ENCODE results near the gene HABP2.

HABP2 gene

DNA sequence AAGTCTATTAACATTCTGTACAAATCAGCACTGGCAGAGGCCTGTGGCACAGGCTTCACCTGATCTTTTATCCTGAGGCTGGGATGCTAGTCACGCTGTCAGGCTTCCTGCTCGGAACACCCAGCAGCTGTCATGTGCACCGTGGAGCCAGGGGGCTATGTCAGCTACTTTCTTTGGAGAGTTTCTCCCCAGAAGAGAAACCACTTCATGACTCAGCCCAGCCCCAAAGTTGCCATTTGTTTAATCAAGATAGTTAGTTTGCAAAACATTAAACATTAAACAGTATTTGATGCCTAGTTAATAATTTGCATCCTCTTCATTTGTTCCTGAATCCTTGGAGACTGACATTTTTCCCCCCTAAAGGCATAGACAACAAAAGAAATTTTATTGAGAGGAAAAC lies at the start of gene HABP2:
TSS of gene HABP2 (plus strand) at position 353 of the 400 bp plus-strand sequence. CDS start 69 bp downstream, outside the sequence.
- no peak for DNase-seq

GRCh38 chr10:113503930-113504329 lies 48.9 kb upstream of the HABP2 start:
- no peak for DNase-seq

- DNase-seq, result no peak
Measured at GRCh38 chr10:113504423-113504822, 48.4 kb upstream of the HABP2 start.

DNA sequence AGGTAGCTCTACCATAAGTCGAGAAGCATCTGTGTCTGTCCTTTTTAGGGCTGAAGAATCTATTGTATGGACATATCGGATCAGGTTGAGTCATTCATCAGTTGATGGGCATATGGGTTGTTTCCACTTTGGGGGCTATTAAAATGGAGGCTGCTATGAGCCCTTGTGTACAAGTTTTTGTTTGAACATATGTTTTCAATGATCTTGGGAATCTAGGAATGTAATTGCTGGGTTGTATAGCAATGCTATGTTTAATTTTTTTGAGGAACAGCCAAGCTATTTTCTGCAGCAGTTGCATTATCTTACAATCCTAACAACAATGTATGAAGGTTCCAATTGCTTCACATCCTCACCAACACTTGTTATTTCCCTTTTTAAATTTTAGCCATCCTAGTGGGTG lies 46.4 kb upstream of the HABP2 start:
- DNase-seq, result no peak

DNA sequence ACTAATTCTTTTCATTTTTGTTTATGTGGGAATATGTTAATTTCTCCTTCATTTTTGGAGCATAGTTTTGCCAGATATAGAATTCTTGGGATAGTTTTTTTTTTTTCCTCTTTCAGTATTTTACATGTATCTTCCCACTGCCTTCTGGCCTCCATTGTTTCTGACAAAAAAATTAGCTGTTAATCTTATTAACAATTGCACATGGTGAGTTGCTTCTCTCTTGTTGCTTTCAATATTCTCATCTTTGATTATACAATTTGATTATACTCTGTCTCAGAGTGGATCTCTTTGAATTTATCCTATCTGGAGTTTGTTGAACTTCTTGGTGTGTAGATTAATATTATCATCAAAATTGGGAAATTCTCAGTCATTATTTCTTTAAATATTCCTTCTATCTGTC lies 41.4 kb upstream of the HABP2 start:
- no peak for DNase-seq

GRCh38 chr10:113515161-113515560 lies 37.7 kb upstream of the HABP2 start:
- DNase-seq, result no peak

GRCh38 chr10:113515601-113516000 lies 37.3 kb upstream of the HABP2 start:
- DNase-seq, result no peak

- DNase-seq, result no peak
Measured at GRCh38 chr10:113516061-113516460, 36.8 kb upstream of the HABP2 start.

- DNase-seq, result no peak
Measured at GRCh38 chr10:113517165-113517900, 35.5 kb upstream of the HABP2 start.

DNA sequence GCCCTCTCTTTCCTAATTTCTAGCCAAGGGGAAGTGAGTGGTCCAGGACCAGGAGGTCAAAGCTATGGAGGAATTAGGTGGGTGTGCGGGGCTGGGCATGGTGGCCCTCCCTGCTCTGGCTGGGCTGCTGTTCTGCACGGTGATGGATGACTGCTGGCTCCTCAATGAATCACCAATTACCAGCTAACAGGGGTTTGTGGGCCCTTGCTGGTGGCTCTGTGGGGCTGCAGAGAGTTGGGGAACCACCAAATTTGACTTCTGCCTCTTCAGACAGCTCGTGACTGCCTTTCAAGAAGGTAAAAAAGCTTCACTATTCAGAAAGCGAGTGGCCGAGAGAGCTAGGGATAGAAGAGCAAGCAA lies 35.0 kb upstream of the HABP2 start:
- DNase-seq, result no peak

- DNase-seq, result no peak
Measured at GRCh38 chr10:113518415-113518814, 34.4 kb upstream of the HABP2 start.

DNA sequence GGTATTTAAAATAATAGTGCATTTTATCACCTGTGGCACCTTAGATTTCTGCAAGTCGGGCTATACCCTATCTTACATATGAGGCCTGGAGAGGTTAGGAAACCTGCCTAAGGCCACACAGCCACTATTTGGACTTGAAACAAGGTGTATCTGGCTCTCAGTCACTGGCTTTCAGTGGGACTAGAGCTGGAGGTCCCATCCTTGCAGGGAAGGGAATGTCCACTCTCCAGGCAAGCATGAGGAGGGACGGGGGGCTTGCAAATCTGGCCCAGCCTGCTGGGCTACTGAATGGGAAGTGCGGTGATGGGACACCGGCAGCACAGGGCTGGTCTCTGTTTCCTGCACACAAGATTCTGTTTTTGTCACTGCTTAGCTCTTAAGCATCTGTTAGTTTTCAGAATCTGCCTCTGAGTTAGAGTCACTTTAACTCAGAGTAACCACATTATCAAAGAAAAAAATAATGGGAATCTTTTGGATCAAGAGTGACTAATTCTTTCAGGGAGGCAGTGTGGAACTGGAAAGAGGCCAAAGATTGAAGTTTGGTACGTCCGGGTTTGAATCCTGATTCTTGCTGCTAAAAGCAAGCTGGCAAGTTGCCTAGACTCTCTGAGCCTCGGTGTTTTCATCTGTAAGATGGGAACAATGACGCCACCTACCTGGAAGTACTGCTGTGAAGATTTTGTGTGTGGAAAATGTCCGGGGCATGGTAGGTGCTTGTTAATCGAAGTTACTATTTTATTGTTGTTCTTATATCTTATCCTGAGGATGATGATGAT lies 33.8 kb upstream of the HABP2 start:
- no peak for DNase-seq

DNA sequence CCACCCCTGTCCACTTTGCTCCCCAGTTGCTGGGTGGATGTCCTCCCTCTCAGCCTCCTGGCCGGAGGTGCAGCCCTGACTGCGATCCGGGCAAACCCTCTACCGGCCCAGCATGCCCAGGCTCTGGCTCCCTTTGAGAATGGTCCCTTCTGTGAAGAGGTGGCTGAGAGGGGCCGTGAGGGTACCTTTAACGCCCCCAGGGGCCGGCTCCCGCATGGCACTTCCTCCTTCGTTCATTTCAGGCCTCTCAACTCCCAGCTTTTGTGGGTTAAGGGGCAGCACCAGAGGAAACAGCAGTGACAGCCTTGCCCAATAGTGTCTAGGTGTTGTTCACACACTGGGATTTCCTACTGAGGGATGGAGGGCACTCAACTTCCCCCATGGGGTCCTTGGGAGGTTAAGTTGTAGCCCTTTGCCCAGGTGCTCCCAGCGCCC lies 33.2 kb upstream of the HABP2 start:
- no peak for DNase-seq

DNA sequence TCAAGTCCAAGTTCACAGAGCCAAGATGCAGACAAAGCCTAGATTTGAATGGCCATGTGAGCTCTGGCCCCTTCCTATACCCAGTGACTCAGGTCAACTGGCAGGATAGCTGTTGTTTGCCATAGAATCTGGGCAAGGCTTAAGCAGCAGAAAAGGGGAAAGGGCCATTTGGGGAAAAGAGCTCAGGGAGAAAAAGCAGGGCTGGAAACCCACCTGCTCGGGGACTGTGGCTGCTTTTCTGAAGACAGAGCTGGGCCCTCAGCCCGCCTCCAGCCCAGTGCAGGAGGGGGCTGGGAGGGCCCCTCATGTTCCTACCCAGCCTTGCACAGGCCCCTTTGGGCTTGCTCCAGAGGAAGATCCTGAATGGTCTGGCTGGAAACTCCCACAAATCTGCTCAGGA lies 32.6 kb upstream of the HABP2 start:
- DNase-seq, result no peak

GRCh38 chr10:113520690-113521474 lies 32.0 kb upstream of the HABP2 start:
- peak; percentile 48 for DNase-seq

GRCh38 chr10:113521475-113521795 lies 31.4 kb upstream of the HABP2 start:
- no peak for DNase-seq

DNA sequence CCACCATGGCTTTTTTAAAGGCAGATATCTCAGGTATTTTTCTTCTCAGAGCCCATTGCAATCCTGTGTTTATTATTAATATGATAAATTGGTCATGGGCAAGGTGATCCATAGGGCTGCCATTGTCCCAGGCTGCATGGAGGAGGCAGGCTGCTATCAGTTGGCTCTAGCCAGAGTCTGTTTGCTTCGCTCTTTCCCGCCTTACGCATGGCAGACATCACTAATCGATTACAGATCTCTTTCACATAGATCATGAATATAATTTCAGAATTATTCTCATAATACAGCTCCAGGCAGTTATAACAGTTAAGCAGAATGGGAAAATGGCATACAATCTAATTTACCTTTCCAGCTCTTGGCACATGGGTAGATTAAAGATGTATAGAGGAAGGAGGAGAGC lies 30.4 kb upstream of the HABP2 start:
- no peak for DNase-seq

DNA sequence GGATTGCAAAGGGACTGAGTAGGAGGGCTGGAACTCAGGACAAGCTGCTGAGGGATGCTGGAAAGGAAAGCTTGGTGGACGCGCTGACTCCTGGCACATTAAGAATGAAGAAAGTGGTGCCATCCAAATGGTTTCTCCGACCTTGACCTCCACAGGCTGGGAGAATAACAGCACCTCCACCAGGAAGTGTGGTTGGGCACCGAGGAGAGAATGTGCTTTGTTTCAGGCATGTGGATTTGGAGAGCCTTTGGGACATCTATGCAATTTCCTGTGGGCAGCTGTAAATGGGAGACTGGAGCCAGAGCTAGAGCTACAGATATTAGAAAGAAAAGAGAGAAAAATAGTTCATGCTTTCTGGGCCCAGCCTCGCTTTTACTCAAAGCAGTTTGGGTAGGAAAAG lies 29.8 kb upstream of the HABP2 start:
- no peak for DNase-seq

DNA sequence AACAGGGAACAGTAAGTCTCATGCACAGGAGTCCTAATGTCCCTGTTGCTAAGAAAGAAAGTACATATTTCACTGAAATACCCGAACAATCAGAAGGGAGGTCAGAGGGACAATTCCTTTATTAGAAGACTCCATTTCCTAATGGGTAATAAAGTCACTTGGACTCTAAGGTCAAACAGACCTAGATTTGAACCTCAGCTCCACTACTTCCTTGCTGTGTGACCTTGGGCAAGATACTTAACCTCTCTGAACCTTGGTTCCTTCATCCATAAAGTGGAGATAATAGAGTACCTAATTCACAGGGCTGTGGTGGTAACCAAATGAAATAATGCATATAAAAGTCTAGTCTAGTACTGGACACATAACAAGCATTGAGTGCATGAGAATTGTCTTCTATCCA lies 29.2 kb upstream of the HABP2 start:
- DNase-seq, result no peak

GRCh38 chr10:113524120-113524519 lies 28.7 kb upstream of the HABP2 start:
- no peak for DNase-seq

- DNase-seq, result no peak
Measured at GRCh38 chr10:113524539-113525490, 28.0 kb upstream of the HABP2 start.

- no peak for DNase-seq
Measured at GRCh38 chr10:113525713-113526112, 27.1 kb upstream of the HABP2 start.

All from HCEC 1CT (cell line).